Measurements from ENCODE around the gene KRT16.
"Not testable (repeated sequence)": the region's sequence is repeated elsewhere in the genome, so short reads cannot be mapped to it uniquely, and the experiment has no call there.

KRT16 gene

DNA sequence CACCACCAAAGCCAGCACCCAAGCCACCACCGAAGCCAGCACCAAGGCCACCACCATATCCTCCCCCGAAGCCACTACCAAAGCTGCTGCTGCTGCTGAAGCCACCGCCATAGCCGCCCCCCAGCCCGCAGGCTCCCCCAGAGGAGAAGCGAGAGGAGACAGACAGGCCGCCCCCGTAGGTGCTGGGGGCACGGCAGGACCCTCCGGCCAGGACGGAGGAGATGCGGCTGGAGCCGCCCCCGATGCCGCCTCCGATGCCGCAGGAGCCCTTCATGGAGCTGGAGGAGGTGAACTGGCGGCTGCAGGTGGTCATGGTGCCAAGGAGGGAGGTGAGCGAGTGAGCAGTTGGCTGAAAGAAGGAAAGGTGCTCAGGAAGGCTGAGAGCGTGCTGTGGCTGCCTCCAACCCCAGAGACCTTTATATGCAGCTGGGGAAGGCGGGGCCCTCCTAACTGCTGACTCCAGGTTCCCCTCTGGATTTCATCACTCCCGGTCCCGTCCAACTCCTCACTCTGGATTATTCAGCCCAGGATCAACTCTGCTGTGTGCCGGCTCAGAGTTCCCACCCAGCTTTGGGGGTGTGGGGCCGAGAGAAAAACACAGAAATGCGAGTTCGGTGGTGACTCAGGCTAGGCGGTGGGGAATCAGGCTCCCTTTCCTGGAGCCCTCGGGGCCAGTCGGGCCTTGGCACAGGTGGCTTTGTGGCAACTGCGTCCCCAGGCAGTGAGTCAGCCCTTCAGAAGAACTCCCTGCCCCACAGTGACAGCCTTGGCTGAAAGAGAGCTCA is at the start of gene KRT16:
TSS of gene KRT16 (minus strand) at position 392 of the 785 bp plus-strand sequence. CDS start at position 313, 79 bp downstream.
- DNase-seq (ENCODE audit: extremely low read depth, low read depth): not testable (repeated sequence)

DNA sequence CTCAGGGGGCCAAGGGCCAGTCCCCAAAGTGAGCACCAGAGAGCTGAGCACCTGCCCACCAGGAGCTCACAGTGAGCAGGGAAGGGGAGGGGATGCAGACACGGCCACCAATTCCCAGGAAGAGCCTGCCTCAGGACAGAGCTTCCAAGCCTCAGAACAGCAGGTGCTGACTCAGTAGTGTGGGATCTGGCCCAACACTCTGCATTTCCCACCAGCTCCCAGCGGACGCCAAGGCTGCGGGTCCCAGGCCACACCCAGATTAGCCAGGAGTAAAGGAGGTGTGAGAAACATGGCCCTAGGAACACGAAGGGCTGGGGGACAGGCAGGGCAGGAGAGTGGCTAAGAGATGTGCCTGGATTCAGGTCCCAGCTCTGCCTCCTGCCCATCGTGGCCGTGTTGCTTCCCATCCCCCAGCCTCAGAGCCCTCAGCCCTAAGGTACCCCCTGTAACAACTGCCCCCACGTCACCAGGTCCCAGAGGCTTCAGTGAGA is 47.7 kb upstream of the KRT16 start:
- TF ChIP-seq CTCF (IDR thresholded peaks at IDR 0.05; ENCODE audit: low read depth, low read length): no peak
- no peak for DNase-seq (ENCODE audit: extremely low read depth, low read depth)

- DNase-seq (ENCODE audit: extremely low read depth, low read depth): no peak
These were observed 47.1 kb upstream of the KRT16 start for GRCh38 chr17:41659427-41660212.

GRCh38 chr17:41658846-41659245 is 46.3 kb upstream of the KRT16 start:
- TF ChIP-seq CTCF (IDR thresholded peaks at IDR 0.05; ENCODE audit: low read depth, low read length): no peak
- no peak for DNase-seq (ENCODE audit: extremely low read depth, low read depth)

More at GRCh38 chr17:41659427-41660212, 47.1 kb upstream of the KRT16 start:
- TF ChIP-seq CTCF (IDR thresholded peaks at IDR 0.05; ENCODE audit: low read depth, low read length): no peak

DNA sequence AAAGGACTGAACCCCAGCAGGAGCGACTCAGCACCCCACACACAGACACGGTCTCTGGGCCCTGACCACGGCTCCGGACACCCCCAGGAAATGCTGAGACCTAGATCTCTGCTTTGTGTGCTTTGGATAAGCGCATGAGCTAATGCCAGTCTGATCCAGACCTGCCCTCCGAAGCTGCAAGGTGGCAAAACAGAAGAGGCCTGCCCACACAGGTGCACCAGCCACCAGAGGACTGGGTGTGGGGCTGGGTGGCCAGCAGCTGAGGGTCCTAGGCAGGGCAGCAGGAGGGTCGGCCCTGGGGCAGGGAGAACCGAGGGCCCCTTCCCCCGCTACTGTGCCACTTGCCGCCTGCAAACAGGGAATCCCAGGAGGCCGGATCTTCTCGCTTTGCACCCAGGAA is 45.4 kb upstream of the KRT16 start:
- DNase-seq (ENCODE audit: extremely low read depth, low read depth): no peak
- no peak for TF ChIP-seq CTCF (IDR thresholded peaks at IDR 0.05; ENCODE audit: low read depth, low read length)

DNA sequence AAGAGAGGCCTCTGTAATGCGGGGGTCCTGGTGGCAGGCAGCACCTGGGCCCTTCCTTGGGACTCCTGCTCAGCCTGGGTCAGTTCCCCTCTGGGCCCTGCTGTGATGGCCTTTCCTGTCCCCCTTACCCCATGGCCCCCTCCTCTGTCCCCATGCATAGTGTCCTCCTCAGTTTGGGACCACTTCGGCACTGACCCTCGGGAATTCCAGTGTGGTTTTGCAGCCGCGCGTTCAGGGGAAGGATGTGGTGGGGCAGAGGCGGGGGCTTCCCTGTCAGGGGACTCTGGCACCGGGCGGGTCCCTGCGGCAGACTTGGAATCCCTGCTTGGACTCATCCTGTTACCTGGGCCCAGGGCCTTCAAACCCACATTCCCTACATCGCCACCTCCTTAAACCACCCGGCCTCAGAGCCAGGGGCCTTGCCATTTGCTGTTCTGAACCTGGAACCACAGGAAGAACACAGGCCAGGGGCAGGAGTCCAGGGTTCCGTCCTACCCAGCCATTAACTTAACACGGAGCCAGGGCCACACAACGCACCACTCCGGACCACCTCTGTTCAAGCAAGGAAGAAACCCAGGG is 44.7 kb upstream of the KRT16 start:
- TF ChIP-seq CTCF (IDR thresholded peaks at IDR 0.05; ENCODE audit: low read depth, low read length): no peak
- no peak for DNase-seq (ENCODE audit: extremely low read depth, low read depth)

GRCh38 chr17:41656249-41657023 is 43.9 kb upstream of the KRT16 start:
- DNase-seq (ENCODE audit: extremely low read depth, low read depth): no peak
- no peak for TF ChIP-seq CTCF (IDR thresholded peaks at IDR 0.05; ENCODE audit: low read depth, low read length)

Data from AG09319 (cell line).